K562 (cell line): ENCODE data around the gene SAE1. TPM values are rescaled to one million over a fixed set of nuclear protein-coding genes. Genes with fewer than 3 reads are reported as not detected.

Source experiments
- BMI1 ChIP-seq: fragments of 150-350 bp; IDR thresholded peaks from 2 replicates; pipeline ENCODE4 v1.6.1; 2014; ENCODE audit warnings: low read length
- COPS2 ChIP-seq: fragments of 450-650 bp; conservative IDR thresholded peaks from 2 replicates; pipeline ENCODE4 v1.6.1; 2016; ENCODE audit warnings: mild to moderate bottlenecking, moderate library complexity
- DEAF1 ChIP-seq: fragments of 450-650 bp; formaldehyde crosslinking; IDR thresholded peaks from 2 replicates; pipeline ENCODE4 v1.4.0; 2020; ENCODE audit warnings: mild to moderate bottlenecking, moderate library complexity
- DLX4 ChIP-seq: fragments of 250-450 bp; sonication (Bioruptor Pico); IDR thresholded peaks from 2 replicates; pipeline ENCODE4 v1.6.1; 2021; ENCODE audit warnings: mild to moderate bottlenecking
- ELF4 ChIP-seq: fragments of 450-650 bp; formaldehyde crosslinking; IDR thresholded peaks from 2 replicates; pipeline ENCODE4 v1.4.0; 2022; ENCODE audit warnings: missing genetic modification characterization
- GTF2B ChIP-seq: IDR thresholded peaks from 2 replicates; pipeline ENCODE4 v1.6.1; 2011; ENCODE audit not compliant: insufficient read length; ENCODE audit errors: extremely low read depth
- MCM2 ChIP-seq: fragments of 450-650 bp; IDR thresholded peaks from 2 replicates; pipeline ENCODE4 v1.6.1; 2017; ENCODE audit warnings: low read depth, mild to moderate bottlenecking
- MECOM ChIP-seq: fragments of 250-450 bp; sonication (Bioruptor Pico); IDR thresholded peaks from 2 replicates; pipeline ENCODE4 v1.8.0; 2022; ENCODE audit warnings: inconsistent platforms
- NBN ChIP-seq: fragments of 450-650 bp; IDR thresholded peaks from 2 replicates; pipeline ENCODE4 v1.6.1; 2016; ENCODE audit warnings: low read depth, mild to moderate bottlenecking
- NFXL1 ChIP-seq: fragments of 450-650 bp; formaldehyde crosslinking; IDR thresholded peaks from 2 replicates; pipeline ENCODE4 v1.4.0; 2021; ENCODE audit warnings: mild to moderate bottlenecking
- PYGO2 ChIP-seq: fragments of 450-650 bp; IDR thresholded peaks from 2 replicates; pipeline ENCODE4 v1.6.1; 2016; ENCODE audit warnings: mild to moderate bottlenecking, missing genetic modification characterization, moderate library complexity, missing compliant biosample characterization
- TCF7L2 ChIP-seq: fragments of 150-350 bp; IDR thresholded peaks from 2 replicates; pipeline ENCODE4 v1.6.1; 2016; ENCODE audit warnings: low read depth, mild to moderate bottlenecking, low read length, moderate library complexity
- TRIM24 ChIP-seq, 2 experiments: fragments of 450-650 bp; IDR thresholded peaks; 2 replicates each; pipeline ENCODE4 v1.6.1; 2016
- ZBTB26 ChIP-seq: fragments of 450-650 bp; formaldehyde crosslinking; IDR thresholded peaks from 2 replicates; pipeline ENCODE4 v1.4.0; 2022; ENCODE audit warnings: missing genetic modification characterization
- ZKSCAN8 ChIP-seq: fragments of 200-800 bp; sonication (Bioruptor generic); IDR thresholded peaks from 2 replicates; pipeline ENCODE4 v1.6.1; 2016; ENCODE audit warnings: missing genetic modification characterization, missing compliant biosample characterization
- ZNF232 ChIP-seq: sonication (generic); formaldehyde crosslinking; IDR thresholded peaks from 2 replicates; pipeline ENCODE4 v1.8.0; 2022; ENCODE audit warnings: mild to moderate bottlenecking, missing genetic modification reagents
- ZNF518B ChIP-seq: fragments of 250-450 bp; sonication (Bioruptor Pico); IDR thresholded peaks from 2 replicates; pipeline ENCODE4 v1.5.0; 2021; ENCODE audit warnings: mild to moderate bottlenecking, moderate library complexity
- ZNF655 ChIP-seq: fragments of 250-450 bp; sonication (Bioruptor Pico); IDR thresholded peaks from 2 replicates; pipeline ENCODE4 v1.5.0; 2021
- ZNF668 ChIP-seq: fragments of 250-450 bp; sonication (Bioruptor Pico); IDR thresholded peaks from 2 replicates; pipeline ENCODE4 v1.8.0; 2022; ENCODE audit warnings: mild to moderate bottlenecking, inconsistent platforms
- polyA plus RNA-seq, 8 experiments: library from polyadenylated mRNA; depleted of rRNA in 4 of 8; stranded (reverse) in 5 of 8; unstranded in 3 of 8; fragments of >200 nt; fragmentation: Nextera tagmentation in 2 of 8; fragmentation: Illumina TruSeq in 1 of 8; extraction: Ambion mirVana in 2 of 8; extraction: Trizol in 1 of 8; gene quantifications; 2 replicates each; pipeline versions ENCODE4 v1.2.1 to v1.2.3, GENCODE V29; 2011 to 2014; ENCODE audit warnings: inconsistent platforms in 1 of 8, missing spikeins in 1 of 8
- total RNA-seq, 7 experiments: library from RNA; depleted of rRNA in 6 of 7; stranded (reverse); fragments of >200 nt in 6 of 7; fragmentation: Illumina TruSeq in 2 of 7; extraction: Trizol in 2 of 7; gene quantifications; 2 replicates each; pipeline versions ENCODE4 v1.2.1 to v1.2.3, GENCODE V29; 2011 to 2021; ENCODE audit warnings: low replicate concordance in 1 of 7

SAE1 gene
- total and polyA plus RNA-seq, 9 of the 15 experiments (the other 6 are each of a cell fraction or from before 2014, with no cell fraction given) = 82.8 to 299 (median 217) TPM

- no peak for TF ChIP-seq COPS2
- TF ChIP-seq BMI1 = no peak
- TF ChIP-seq ZNF655 (CRISPR knock-in tag) = no peak; the same call in 1 of the 2 replicates
- TF ChIP-seq ZNF668 (CRISPR knock-in tag) = 0 out of 2 replicates have a peak, but pooled peaks have one; percentile 8
- TF ChIP-seq DEAF1 = 0 out of 2 replicates have a peak, but pooled peaks have one; percentile 3
- peak; percentile 78; the same call in 1 of the 2 replicates for TF ChIP-seq ZKSCAN8 (CRISPR knock-in tag)
- TF ChIP-seq ZNF232 (CRISPR knock-in tag) = no peak
- TF ChIP-seq ZBTB26 (CRISPR knock-in tag) = peak; percentile 24; the same call in 1 of the 2 replicates
- TF ChIP-seq MCM2 = no peak
- TF ChIP-seq GTF2B = no peak
- peak; percentile 50; the same call in 1 of the 2 replicates for TF ChIP-seq MECOM (CRISPR knock-in tag)
- no peak for TF ChIP-seq TCF7L2
- TF ChIP-seq PYGO2 (tag) = 0 out of 2 replicates have a peak, but pooled peaks have one; percentile 52
- TF ChIP-seq ELF4 (CRISPR knock-in tag) = no peak
- TF ChIP-seq ZNF518B (CRISPR knock-in tag) = no peak
- no peak; a peak in 1 of 4 replicates for TF ChIP-seq TRIM24 (IDR thresholded peaks at IDR 0.05)
- TF ChIP-seq NFXL1 (CRISPR knock-in tag) = no peak
- TF ChIP-seq DLX4 (CRISPR knock-in tag) = no peak
- TF ChIP-seq NBN = no peak
- TF ChIP-seq, all 486 proteins: peak for 185
These were observed 96.1 kb downstream of the SAE1 start (continued) for GRCh38 chr19:47226426-47227351.
